Measurements from ENCODE around the gene KCNAB2. TPM values are rescaled to one million over a fixed set of nuclear protein-coding genes. Genes with fewer than 3 reads are reported as not detected.

Gene KCNAB2
- total and polyA plus RNA-seq, 9 donors: 2.4 to 7.8 (median 5.4) TPM

DNA sequence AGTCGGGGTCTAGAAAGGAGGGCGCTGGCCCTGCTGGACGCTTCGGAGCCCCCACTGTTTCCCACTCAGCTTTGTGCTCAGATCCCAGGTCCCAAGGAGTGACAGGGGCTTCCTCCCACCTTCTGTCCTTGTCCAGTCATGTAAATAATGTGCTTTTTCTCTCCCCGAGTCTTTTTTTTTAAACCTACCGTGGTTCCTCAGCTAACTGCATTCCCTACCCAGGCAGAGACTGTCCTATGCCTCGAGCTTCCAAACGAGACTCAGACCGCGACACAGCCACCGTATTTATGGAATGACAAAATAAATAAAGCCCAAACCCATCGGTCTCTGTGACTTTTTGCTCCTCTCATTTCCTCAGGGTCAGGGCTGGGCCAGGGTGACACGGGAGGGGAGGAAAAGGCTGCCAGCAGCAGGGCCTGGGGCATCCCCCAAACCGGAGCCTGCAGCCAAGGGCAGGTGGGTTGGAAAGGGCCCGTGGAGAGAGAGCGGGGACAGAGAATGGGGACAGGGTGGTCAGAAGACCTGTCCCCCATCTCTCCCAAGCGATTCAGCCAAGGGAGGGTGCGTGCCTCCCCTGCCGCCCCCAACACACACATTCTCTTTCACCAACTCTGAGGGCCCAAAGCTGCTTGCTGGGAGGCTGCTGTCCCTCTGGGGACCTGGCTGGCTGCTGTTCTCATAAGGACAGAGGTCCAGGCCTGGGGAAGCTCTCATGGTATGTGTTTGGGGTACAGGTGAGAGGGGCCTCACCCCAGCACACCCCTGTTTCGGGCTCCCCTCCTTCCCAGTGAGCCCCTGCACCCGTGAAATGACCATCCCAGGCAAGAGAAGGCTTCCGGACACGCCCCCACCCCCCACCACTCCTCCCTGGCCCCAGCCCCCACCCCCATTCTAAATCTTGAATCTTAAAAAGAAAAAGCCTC lies 55.4 kb downstream of the KCNAB2 start:
- Histone ChIP-seq H3K27me3 (ENCODE audit: control insufficient read depth, insufficient read depth, low read length) (no peaks in the 10 kb centered on the region), H3K4me3 (ENCODE audit: low read length) (no peak overlapping the region), H3K9me3 (replicated peaks; ENCODE audit: control insufficient read depth, low read depth, low read length) (no peaks in the 10 kb centered on the region), H3K36me3 (ENCODE audit: control insufficient read depth, insufficient read depth, low read length) (no peaks in the 10 kb centered on the region), H3K27ac (ENCODE audit: low read length) (no peak overlapping the region), H3K4me1 (ENCODE audit: control insufficient read depth, insufficient read depth, low read length) (peaks cover 11% of the 10 kb centered on the region)
- DNase-seq: no peak
- WGBS (ENCODE audit: insufficient coverage): 38% methylated on average over 5 of the region's 23 CpGs

DNA sequence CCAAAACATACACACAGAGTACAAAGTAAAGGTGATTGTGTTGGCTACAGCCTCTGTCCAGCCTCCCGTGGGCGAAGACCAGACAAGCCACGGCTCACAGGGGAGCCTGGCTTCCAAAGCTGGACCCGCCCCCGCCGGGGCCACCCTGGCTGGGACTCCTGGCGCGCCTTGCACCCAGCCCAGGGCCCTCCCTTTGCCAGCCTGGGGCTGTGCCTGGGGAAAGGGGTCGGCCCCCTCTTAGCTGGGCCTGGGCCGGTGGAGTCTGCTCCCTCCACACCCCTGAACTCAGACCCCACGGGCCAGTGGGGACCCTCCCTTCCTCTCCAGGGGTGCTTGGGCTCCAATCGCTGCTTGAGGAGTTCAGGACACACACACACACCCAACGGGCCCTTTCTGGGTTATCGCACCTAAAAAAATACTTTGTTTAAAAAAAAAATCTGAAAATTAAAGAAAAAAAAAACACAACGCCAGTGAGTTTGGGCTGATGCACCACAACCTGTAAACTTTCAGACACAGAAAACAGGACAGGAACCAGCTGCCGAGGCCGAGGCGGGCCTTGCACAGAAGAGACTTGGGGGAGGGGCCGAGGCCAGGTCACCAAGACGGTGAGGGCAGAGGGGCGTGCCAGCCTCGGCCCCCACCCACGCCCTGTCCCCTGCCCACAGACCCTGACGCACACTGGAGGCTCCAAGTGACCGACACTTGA lies 56.3 kb downstream of the KCNAB2 start:
- no peaks in the 10 kb centered on the region for H3K27me3 ChIP-seq (ENCODE audit: control insufficient read depth, insufficient read depth, low read length)
- no peak overlapping the region for H3K4me3 ChIP-seq (ENCODE audit: low read length)
- H3K36me3 ChIP-seq (ENCODE audit: control insufficient read depth, insufficient read depth, low read length): no peaks in the 10 kb centered on the region
- WGBS (ENCODE audit: insufficient coverage): 50% methylated on average over 19 of the region's 25 CpGs
- no peak for DNase-seq
- H3K4me1 ChIP-seq (ENCODE audit: control insufficient read depth, insufficient read depth, low read length): peaks cover 11% of the 10 kb centered on the region
- no peaks in the 10 kb centered on the region for H3K9me3 ChIP-seq (replicated peaks; ENCODE audit: control insufficient read depth, low read depth, low read length)
- no peak overlapping the region for H3K27ac ChIP-seq (ENCODE audit: low read length)

DNA sequence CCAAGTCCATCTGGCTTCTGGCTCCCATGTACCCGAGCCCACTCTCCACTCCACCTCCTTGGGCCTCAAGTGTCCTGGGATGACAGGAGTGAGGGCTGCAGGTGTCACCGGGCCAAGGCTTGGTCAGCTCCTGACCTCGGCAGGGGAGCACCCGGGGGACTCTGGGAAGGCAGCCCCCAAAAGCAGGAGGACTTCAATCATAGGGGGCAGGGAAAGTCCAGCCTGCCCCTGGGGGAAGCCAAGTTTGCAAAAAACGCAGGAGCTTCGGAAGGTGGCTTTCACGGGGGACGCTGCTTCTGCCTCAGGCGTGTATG lies 56.8 kb downstream of the KCNAB2 start:
- H3K27ac ChIP-seq (ENCODE audit: low read length): no peak overlapping the region

DNA sequence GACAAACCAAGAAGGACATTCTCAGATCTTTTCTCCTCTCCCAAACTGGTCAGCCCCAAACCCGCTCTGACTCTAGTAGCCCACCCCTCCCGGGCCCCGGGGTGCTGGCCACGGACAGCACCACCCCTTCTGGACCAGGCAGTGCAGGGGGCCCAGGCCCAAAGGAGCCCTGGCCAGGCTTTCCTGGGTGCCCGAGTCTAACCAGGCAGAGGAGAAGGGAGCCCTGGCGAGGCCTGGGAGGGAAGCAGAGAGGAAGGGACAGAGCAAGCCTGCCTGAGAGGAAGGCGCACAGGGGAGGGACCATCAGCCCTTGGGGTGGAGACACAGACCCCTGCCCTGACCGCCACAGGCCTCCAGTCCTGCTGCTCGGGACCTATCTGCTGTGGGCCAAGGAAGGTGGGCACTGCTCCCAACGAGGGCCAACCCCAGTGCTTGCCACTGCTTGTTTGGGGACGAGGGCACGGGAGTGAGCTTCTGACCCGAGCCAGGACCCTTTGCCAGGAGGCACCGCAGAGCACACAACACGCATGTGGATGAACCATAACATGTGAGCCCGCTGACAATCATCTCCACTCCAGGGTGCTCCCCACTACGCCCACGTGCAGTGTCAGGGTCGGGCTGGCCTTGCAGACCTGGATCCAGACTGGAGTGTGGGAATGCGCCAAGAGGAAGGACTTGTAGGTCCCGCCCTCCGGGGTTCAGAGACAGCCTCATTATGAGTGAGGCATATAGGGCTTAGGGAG lies 57.6 kb downstream of the KCNAB2 start:
- WGBS (ENCODE audit: insufficient coverage): 71% methylated on average over 20 of the region's 22 CpGs
- Histone ChIP-seq H3K9me3 (replicated peaks; ENCODE audit: control insufficient read depth, low read depth, low read length) (no peaks in the 10 kb centered on the region), H3K27me3 (ENCODE audit: control insufficient read depth, insufficient read depth, low read length) (no peaks in the 10 kb centered on the region), H3K36me3 (ENCODE audit: control insufficient read depth, insufficient read depth, low read length) (no peaks in the 10 kb centered on the region), H3K4me1 (ENCODE audit: control insufficient read depth, insufficient read depth, low read length) (peaks cover 3% of the 10 kb centered on the region), H3K4me3 (ENCODE audit: low read length) (no peak overlapping the region), H3K27ac (ENCODE audit: low read length) (no peak overlapping the region)
- DNase-seq: no peak

More for the DNA sequence above, 56.8 kb downstream of the KCNAB2 start:
- WGBS (ENCODE audit: insufficient coverage): 63% methylated on average over 8 of the region's 9 CpGs
- Histone ChIP-seq H3K9me3 (replicated peaks; ENCODE audit: control insufficient read depth, low read depth, low read length) (no peaks in the 10 kb centered on the region), H3K4me3 (ENCODE audit: low read length) (no peak overlapping the region), H3K4me1 (ENCODE audit: control insufficient read depth, insufficient read depth, low read length) (peaks cover 11% of the 10 kb centered on the region), H3K36me3 (ENCODE audit: control insufficient read depth, insufficient read depth, low read length) (no peaks in the 10 kb centered on the region), H3K27me3 (ENCODE audit: control insufficient read depth, insufficient read depth, low read length) (no peaks in the 10 kb centered on the region)
- no peak for DNase-seq

DNA sequence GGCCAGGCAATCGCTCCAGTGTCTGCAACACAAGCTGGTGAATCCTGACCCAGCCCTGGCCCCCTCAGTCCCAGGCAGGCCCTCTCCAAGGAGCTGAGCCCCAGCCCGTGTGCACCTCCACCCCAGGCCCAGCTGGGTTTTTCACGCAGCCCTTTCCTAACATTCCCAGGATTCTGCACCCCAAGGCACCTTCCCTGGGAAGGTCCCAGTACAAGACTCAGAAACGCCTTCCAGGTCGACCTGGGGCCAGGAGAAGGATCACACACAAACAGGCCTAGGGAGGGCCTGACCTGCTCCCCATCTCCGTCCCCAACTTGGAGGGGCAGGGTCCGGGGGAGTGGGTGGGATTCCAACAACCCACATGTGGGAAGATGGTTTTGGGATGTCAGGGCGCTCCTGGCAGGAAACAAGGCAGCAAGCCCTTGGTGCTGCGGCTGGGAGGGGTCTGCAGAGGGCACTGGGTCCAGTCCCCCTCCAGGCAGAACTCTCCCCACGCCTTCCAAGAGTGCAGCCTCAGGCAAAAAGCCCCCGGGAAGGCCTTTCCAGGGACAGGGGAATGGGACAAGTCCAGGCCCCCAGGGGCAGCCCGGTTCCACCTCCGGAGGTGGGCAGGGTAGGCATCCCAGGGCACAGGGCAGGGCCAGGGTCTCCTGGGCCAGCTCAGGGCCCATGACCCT lies 58.3 kb downstream of the KCNAB2 start:
- no peaks in the 10 kb centered on the region for H3K36me3 ChIP-seq (ENCODE audit: control insufficient read depth, insufficient read depth, low read length)
- H3K9me3 ChIP-seq (replicated peaks; ENCODE audit: control insufficient read depth, low read depth, low read length): no peaks in the 10 kb centered on the region
- no peak overlapping the region for H3K27ac ChIP-seq (ENCODE audit: low read length)
- no peak overlapping the region for H3K4me3 ChIP-seq (ENCODE audit: low read length)
- 52% methylated on average over 6 of the region's 13 CpGs for WGBS (ENCODE audit: insufficient coverage)
- H3K4me1 ChIP-seq (ENCODE audit: control insufficient read depth, insufficient read depth, low read length): no peaks in the 10 kb centered on the region
- H3K27me3 ChIP-seq (ENCODE audit: control insufficient read depth, insufficient read depth, low read length): no peaks in the 10 kb centered on the region
- no peak for DNase-seq

DNA sequence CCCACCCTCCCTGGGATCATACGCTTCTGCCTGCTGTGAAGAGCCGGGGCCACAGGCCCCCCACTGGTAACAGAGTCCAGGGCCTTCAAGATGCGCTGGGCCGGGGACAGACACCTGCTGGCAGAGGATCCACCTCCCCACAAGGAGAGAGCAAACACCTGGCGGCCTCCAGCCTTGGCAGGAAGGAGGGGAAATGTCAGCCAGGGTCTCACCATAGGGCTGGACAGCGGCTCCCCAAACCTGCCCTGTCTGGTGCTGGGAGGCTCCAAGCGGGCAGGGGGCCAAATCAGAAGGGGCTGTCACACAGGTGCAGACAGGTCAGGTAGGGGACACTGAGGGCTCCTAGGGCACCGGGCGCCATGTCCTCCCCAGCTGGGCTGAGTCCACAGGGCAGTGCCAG lies 58.9 kb downstream of the KCNAB2 start:
- Histone ChIP-seq H3K27ac (ENCODE audit: low read length) (no peak overlapping the region), H3K9me3 (replicated peaks; ENCODE audit: control insufficient read depth, low read depth, low read length) (no peaks in the 10 kb centered on the region), H3K4me3 (ENCODE audit: low read length) (no peak overlapping the region), H3K4me1 (ENCODE audit: control insufficient read depth, insufficient read depth, low read length) (no peaks in the 10 kb centered on the region), H3K27me3 (ENCODE audit: control insufficient read depth, insufficient read depth, low read length) (no peaks in the 10 kb centered on the region), H3K36me3 (ENCODE audit: control insufficient read depth, insufficient read depth, low read length) (no peaks in the 10 kb centered on the region)
- no peak for DNase-seq
- WGBS (ENCODE audit: insufficient coverage): 76% methylated on average over 5 of the region's 9 CpGs

DNA sequence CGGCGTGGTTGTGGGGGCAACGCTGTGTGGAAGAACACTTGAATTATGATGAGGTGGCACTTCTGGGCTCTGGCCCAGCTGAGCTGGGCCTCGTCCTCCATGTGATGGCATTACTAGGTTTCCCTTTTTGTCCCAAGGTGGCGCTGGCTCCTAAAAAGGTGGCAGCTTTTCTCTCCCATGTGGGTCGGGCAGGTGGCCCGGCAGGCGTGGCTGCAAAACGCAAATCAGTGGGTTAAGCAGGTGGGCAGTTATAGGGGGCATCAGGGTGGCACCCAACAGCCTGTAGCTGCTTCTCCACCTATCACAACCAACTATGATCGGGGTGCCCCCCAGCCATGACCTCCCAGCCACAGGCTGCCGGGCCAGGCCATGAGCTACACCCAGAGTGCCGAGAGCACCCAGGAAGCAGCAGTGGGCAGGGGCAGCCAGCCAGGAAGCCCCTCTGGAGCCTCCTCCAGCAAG lies 59.6 kb downstream of the KCNAB2 start:
- no peak for DNase-seq
- H3K9me3 ChIP-seq (replicated peaks; ENCODE audit: control insufficient read depth, low read depth, low read length): no peaks in the 10 kb centered on the region
- H3K27me3 ChIP-seq (ENCODE audit: control insufficient read depth, insufficient read depth, low read length): peaks cover 4% of the 10 kb centered on the region
- WGBS (ENCODE audit: insufficient coverage): 83% methylated on average over 4 of the region's 12 CpGs
- no peaks in the 10 kb centered on the region for H3K4me1 ChIP-seq (ENCODE audit: control insufficient read depth, insufficient read depth, low read length)
- no peak overlapping the region for H3K27ac ChIP-seq (ENCODE audit: low read length)
- H3K4me3 ChIP-seq (ENCODE audit: low read length): no peak overlapping the region
- no peaks in the 10 kb centered on the region for H3K36me3 ChIP-seq (ENCODE audit: control insufficient read depth, insufficient read depth, low read length)

DNA sequence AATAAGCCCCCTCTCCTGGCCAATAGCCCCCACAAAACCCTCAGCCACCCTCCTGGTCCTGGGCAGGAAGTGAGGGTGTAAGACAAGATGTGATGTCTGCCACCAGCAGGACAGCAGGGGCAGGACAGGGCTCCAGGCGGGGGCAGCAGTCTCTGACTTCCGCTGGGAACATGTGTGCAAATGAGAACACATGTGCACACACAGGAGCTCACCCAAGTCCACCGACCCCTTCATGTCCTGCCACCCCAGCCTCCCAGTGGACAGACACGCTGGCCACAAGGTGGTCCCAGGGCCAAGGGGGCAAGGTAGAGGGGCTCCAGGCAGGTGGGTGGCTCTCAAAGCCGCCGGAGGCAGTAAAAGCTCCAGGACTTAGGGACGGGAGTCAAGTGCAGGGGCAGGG lies 60.1 kb downstream of the KCNAB2 start:
- H3K27me3 ChIP-seq (ENCODE audit: control insufficient read depth, insufficient read depth, low read length): peaks cover 4% of the 10 kb centered on the region
- H3K36me3 ChIP-seq (ENCODE audit: control insufficient read depth, insufficient read depth, low read length): no peaks in the 10 kb centered on the region
- no peaks in the 10 kb centered on the region for H3K4me1 ChIP-seq (ENCODE audit: control insufficient read depth, insufficient read depth, low read length)
- DNase-seq: no peak
- H3K9me3 ChIP-seq (replicated peaks; ENCODE audit: control insufficient read depth, low read depth, low read length): no peaks in the 10 kb centered on the region
- H3K4me3 ChIP-seq (ENCODE audit: low read length): no peak overlapping the region
- WGBS (ENCODE audit: insufficient coverage): 74% methylated on average over 5 of the region's 7 CpGs
- no peak overlapping the region for H3K27ac ChIP-seq (ENCODE audit: low read length)

DNA sequence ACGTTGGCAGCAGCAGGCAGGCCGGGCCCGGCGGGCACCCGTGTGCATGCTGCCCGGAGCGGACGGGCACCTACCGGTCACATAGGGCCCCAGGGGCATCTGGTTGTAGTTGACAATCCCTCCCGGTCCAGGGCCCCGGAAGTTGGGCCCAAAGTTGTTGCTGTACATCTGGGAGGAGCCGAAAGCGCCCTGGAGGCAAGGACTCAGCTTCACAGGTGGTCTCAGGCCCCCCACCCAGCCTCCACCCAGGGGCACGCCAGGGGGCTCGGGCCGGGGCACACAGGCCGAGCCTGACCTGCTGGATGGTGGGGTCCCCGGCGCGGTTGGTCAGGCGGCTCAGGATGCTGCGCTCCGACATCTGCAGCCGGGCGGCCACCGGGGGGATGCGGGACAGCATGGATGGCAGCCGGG lies 60.6 kb downstream of the KCNAB2 start:
- Histone ChIP-seq H3K27ac (ENCODE audit: low read length) (no peak overlapping the region), H3K9me3 (replicated peaks; ENCODE audit: control insufficient read depth, low read depth, low read length) (no peaks in the 10 kb centered on the region), H3K36me3 (ENCODE audit: control insufficient read depth, insufficient read depth, low read length) (no peaks in the 10 kb centered on the region), H3K27me3 (ENCODE audit: control insufficient read depth, insufficient read depth, low read length) (peaks cover 4% of the 10 kb centered on the region), H3K4me1 (ENCODE audit: control insufficient read depth, insufficient read depth, low read length) (no peaks in the 10 kb centered on the region), H3K4me3 (ENCODE audit: low read length) (no peak overlapping the region)
- WGBS (ENCODE audit: insufficient coverage): 86% methylated on average over 17 of the region's 28 CpGs
- DNase-seq: no peak

Data from muscle of leg (tissue), 11 donors.